HEK293T (cell line): ENCODE results near the gene MYLK4.

ENCODE experiments used
- CTCF ChIA-PET: fragments of 350-600 bp; formaldehyde crosslinking; extraction: SDS; loops from one replicate; lab custom pipeline; 2021; ENCODE audit warnings: antibody characterized with exemption, inconsistent platforms; lab: Yijun Ruan, JAX
- POLR2A ChIA-PET: fragments of 350-600 bp; formaldehyde crosslinking; extraction: SDS; loops from one replicate; lab custom pipeline; 2020; ENCODE audit warnings: antibody characterized with exemption, inconsistent platforms; lab: Yijun Ruan, JAX
- DNase-seq: peaks from one replicate; pipeline ENCODE4 v3.0.0; 2012; ENCODE audit warnings: mixed read lengths; ENCODE audit errors: extremely low spot score
- ARNT ChIP-seq: fragments of 450-650 bp; IDR thresholded peaks from 2 replicates; pipeline ENCODE4 v1.6.1; 2017; ENCODE audit warnings: mild to moderate bottlenecking
- BHLHE40 ChIP-seq: fragments of 450-650 bp; IDR thresholded peaks from 2 replicates; pipeline ENCODE4 v1.6.1; 2016; ENCODE audit warnings: mild to moderate bottlenecking, moderate library complexity, borderline replicate concordance
- CTBP1 ChIP-seq: fragments of 450-650 bp; IDR thresholded peaks from 2 replicates; pipeline ENCODE4 v1.6.1; 2016; ENCODE audit warnings: borderline replicate concordance
- ELF4 ChIP-seq: fragments of 450-650 bp; IDR thresholded peaks from 2 replicates; pipeline ENCODE4 v1.6.1; 2017; ENCODE audit warnings: antibody characterized with exemption
- FOXA1 ChIP-seq: fragments of 450-650 bp; IDR thresholded peaks from 2 replicates; pipeline ENCODE4 v1.6.1; 2016; ENCODE audit warnings: mild to moderate bottlenecking
- FOXK2 ChIP-seq: fragments of 450-650 bp; IDR thresholded peaks from 2 replicates; pipeline ENCODE4 v1.6.1; 2016; ENCODE audit warnings: mild to moderate bottlenecking
- FOXM1 ChIP-seq: fragments of 450-650 bp; IDR thresholded peaks from 2 replicates; pipeline ENCODE4 v1.6.1; 2017; ENCODE audit warnings: mild to moderate bottlenecking, borderline replicate concordance
- HDGF ChIP-seq: fragments of 450-650 bp; IDR thresholded peaks from 2 replicates; pipeline ENCODE4 v1.6.1; 2017; ENCODE audit warnings: antibody characterized with exemption, borderline replicate concordance
- L3MBTL2 ChIP-seq: fragments of 450-650 bp; conservative IDR thresholded peaks from 2 replicates; pipeline ENCODE4 v1.6.1; 2016; ENCODE audit warnings: mild to moderate bottlenecking
- LEF1 ChIP-seq: fragments of 450-650 bp; IDR thresholded peaks from 2 replicates; pipeline ENCODE4 v1.6.1; 2017; ENCODE audit warnings: mild to moderate bottlenecking, borderline replicate concordance
- NFRKB ChIP-seq: fragments of 450-650 bp; IDR thresholded peaks from 2 replicates; pipeline ENCODE4 v1.6.1; 2016; ENCODE audit warnings: mild to moderate bottlenecking, moderate library complexity
- SP1 ChIP-seq: fragments of 450-650 bp; IDR thresholded peaks from 2 replicates; pipeline ENCODE4 v1.6.1; 2017
- SUZ12 ChIP-seq: fragments of 450-650 bp; IDR thresholded peaks from 2 replicates; pipeline ENCODE4 v1.6.1; 2016; ENCODE audit warnings: mild to moderate bottlenecking
- TARDBP ChIP-seq: fragments of 450-650 bp; IDR thresholded peaks from 2 replicates; pipeline ENCODE4 v1.6.1; 2016
- ZNF384 ChIP-seq: fragments of 450-650 bp; IDR thresholded peaks from 2 replicates; pipeline ENCODE4 v1.6.1; 2016
- TF ChIP-seq, protein P1 (sequence below): fragments of 450-650 bp; IDR thresholded peaks from 2 replicates; pipeline ENCODE4 v1.6.1; 2016

MYLK4 gene

DNA sequence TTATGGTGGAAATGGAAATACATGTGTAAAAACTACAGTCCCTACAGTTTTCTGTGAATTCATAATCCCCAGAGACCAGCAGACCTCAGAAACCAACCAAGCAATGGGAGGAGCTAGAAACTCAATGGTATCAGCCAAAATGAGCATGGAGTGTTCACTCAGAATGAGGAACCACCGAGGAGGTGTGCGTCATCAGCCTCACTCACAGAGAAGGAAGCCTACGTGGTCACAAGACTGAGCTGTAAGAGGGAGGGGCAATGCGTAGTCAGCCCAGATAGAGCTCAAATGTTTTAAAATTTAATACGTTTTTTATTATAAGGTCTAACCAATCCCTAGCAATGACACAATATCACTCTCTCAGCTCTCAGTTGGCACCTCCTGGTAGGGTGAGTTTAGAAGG is 17.4 kb downstream of the MYLK4 start:
- ChIA-PET CTCF (interaction anchor here (0.8 kb wide), 1 partner anchor 13 kb away, joined by 3 read pairs; no protein-coding TSS in a partner anchor), POLR2A (interaction anchor here (0.9 kb wide), 1 partner anchor 32 kb away, joined by 3 read pairs; the partner anchor contains the start of gene WRNIP1)
- DNase-seq = no peak
- no peak for TF ChIP-seq ARNT
- no peak for TF ChIP-seq L3MBTL2
- TF ChIP-seq, protein P1, sequence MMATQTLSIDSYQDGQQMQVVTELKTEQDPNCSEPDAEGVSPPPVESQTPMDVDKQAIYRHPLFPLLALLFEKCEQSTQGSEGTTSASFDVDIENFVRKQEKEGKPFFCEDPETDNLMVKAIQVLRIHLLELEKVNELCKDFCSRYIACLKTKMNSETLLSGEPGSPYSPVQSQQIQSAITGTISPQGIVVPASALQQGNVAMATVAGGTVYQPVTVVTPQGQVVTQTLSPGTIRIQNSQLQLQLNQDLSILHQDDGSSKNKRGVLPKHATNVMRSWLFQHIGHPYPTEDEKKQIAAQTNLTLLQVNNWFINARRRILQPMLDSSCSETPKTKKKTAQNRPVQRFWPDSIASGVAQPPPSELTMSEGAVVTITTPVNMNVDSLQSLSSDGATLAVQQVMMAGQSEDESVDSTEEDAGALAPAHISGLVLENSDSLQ = no peak
- TF ChIP-seq HDGF = no peak
- TF ChIP-seq SUZ12 = no peak
- TF ChIP-seq SP1 = no peak
- TF ChIP-seq ELF4 = no peak
- TF ChIP-seq ZNF384 = no peak
- TF ChIP-seq NFRKB = no peak
- no peak for TF ChIP-seq FOXA1
- no peak for TF ChIP-seq CTBP1

DNA sequence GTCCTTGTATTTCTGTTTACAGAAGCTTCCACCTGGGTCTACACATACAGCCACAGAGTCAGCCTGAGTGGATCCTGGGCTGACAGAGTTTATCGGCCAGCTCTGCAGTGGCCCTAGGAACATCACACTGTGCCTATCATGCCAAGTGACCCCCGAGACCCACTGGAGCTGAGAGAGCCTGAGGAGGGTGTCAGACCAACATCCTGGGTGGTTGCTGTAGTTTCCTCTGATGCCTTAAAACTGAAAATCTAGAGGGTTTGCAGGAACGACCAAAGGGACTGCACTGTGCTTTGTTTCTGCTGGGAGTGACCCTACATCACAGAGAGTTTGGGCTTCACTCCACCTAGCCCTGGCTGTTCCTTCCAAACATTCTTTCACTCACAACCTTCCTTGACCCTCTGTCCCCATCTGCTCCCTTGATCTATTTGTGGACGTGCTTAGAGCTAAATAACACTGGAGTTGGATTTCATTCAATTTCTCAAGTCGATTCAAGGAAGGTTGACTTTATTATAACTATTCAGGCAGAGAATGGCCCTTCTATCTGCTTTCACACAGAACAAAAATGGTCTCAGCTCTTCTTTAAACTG is 18.1 kb downstream of the MYLK4 start:
- ChIA-PET CTCF (interaction anchor here (0.7 to 1.1 kb wide), 2 partner anchors 18 to 519 kb away, joined by 3 to 4 read pairs; partner anchors contain the start of gene MYLK4), POLR2A (no interaction called here)
- DNase-seq = no peak
- TF ChIP-seq, protein P1 = no peak
- no peak for TF ChIP-seq LEF1

DNA sequence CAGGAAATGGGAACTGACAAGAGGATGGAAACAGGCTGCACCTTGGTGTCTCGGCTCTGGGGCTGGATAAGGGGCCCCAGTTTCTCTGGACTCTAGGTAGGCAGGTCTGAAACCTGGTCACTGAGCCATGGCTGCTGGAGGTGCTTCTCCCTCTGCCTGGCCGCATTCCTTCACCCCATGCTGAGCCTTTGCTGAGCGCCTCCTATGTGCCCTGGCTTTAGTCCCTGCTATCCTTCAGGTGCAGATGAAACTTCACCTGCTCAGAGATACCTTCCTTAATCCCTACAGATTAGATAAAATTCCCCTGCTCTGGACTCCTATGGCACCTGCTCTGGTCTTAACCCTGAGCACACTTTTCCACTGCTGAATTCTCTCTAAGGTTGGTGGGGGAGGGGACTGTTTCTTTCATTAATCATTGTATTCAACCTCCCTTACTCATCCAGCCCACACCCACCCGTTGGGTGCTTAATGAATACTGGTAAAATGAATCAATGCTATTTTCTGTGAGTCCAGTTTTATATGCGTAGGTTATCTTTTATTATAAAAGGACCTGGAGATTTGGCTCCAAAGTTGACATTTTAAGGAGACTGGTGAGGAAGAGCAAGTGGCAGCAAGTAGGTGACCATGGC is 19.3 kb downstream of the MYLK4 start:
- ChIA-PET POLR2A (no interaction called here), CTCF (interaction anchor here (1.1 kb wide), 1 partner anchor 19 kb away, joined by 4 read pairs; the partner anchor contains the start of gene MYLK4)
- no peak for DNase-seq
- TF ChIP-seq CTBP1 (no peak), SUZ12 (no peak), ARNT (no peak), FOXA1 (no peak), SP1 (no peak), NFRKB (no peak), FOXK2 (no peak), L3MBTL2 (no peak)

DNA sequence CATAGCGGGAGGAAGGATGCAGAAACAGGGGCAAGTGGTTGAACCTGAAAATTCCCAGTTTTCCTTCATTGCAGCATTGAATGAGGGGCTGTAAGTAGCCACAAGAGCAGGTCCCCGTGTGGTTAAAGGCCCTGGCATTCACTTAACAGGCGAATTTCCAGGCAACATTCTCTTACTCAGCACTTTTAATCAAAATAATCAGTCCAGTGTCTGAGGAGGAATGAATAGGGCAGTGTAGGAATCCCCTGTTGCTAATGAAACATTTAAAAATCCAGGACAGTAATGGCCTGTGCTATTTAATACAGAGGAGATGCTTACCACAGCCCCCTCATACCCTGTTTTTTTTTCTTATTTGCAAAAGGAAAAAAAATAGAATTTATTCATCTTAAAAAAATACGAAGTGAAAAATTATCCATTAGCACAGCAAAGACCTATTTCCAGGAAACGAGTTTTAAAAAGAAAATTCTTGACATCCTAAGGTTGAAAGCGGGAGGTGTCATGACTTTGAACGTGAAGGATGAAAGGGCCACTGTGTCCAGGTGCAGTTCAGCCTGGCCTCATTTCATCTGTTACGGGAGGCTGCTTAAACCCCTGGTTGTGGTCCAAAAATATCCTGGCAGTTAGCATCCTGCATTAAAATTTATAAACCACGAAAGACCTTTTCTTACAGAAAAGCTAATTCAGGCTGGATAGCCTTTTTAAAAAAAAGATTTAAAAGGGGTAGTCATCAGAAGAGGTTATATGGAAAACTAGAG is 20.2 kb downstream of the MYLK4 start:
- POLR2A ChIA-PET = no interaction called here
- TF ChIP-seq NFRKB (no peak), BHLHE40 (no peak)
- no peak for DNase-seq
- CTCF ChIA-PET = interaction anchor here (0.7 to 0.9 kb wide), 2 partner anchors 8 to 11 kb away, joined by 3 read pairs; no protein-coding TSS in a partner anchor

DNA sequence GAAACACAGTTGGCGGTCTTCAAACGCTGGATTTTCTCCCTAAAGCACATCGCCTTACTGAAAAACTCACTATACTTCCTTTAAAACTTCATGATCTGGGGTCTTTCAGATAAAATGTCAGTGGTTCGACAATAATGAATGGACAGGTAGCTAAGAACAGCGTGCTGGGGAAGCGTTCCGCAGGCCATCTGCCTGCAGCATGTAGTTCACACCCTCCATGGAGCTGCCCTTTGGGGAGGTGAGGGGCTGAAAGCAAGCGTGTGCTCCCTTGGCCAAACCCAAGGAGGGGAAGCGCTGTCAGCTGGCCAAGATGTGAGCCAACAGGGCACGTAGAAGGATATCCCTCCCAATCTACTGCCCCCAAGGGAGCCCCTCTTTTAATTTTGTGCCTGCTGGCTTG is 20.8 kb downstream of the MYLK4 start:
- POLR2A ChIA-PET = no interaction called here
- TF ChIP-seq BHLHE40 (no peak), NFRKB (no peak), LEF1 (no peak), SUZ12 (no peak), SP1 (no peak), HDGF (no peak), ELF4 (no peak), CTBP1 (no peak), FOXM1 (no peak), TARDBP (no peak)
- TF ChIP-seq, protein P1 = no peak
- CTCF ChIA-PET = interaction anchor here (0.7 to 0.9 kb wide), 2 partner anchors 8 to 11 kb away, joined by 3 read pairs; no protein-coding TSS in a partner anchor

DNA sequence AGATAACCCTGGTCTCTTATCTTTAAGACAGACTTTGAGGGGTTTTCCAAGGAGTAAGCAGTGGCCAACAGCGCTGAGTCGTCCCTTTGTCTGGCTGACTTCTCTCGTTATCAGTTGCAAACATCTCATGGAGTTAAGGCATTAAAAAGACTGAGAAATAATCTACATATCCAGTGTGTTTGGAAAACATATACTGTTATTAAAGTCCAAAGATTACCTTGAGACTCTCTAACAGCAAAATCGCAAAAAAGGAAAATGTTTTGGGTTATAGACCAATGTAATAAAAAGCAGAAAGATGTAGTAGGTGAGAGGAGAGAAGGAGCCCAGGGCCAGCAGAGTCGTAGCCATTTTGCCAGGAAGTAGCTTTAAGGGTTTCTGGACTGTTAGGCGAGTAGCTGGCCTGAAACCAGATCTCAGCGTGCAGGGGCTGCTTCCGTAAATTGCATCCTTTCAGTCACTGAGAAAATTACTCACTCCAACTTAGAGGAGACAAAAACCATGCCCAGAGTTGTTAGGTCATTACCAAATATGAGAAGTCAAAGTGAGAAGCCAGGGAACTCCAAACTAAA is 24.6 kb downstream of the MYLK4 start:
- ChIA-PET CTCF (interaction anchor here (1.1 to 1.2 kb wide), 2 partner anchors 12 to 24 kb away, joined by 3 to 4 read pairs; partner anchors contain the start of gene MYLK4), POLR2A (interaction anchor here (0.8 to 1.8 kb wide), 2 partner anchors 11 to 31 kb away, joined by 4 to 13 read pairs; no protein-coding TSS in a partner anchor)
- DNase-seq = peak; percentile 34
- TF ChIP-seq CTBP1 = no peak
- no peak for TF ChIP-seq FOXM1
- no peak for TF ChIP-seq HDGF
- TF ChIP-seq TARDBP = no peak
- no peak for TF ChIP-seq NFRKB
- no peak for TF ChIP-seq ELF4
- TF ChIP-seq FOXA1 = no peak
- TF ChIP-seq ZNF384 = no peak
- no peak for TF ChIP-seq SP1
- TF ChIP-seq, protein P1 = no peak

More for the DNA sequence above, 20.8 kb downstream of the MYLK4 start:
- DNase-seq = no peak
